Panc1 (cell line): ENCODE results near the gene SLC22A16. TPM values are rescaled to one million over a fixed set of nuclear protein-coding genes. Genes with fewer than 3 reads are reported as not detected.

Experiments used
- ATAC-seq: fragments of 200-7000 bp; cut with Tn5 transposase; 2 replicates; pipeline ENCODE4 v1.9.1; 2020; ENCODE audit warnings: mild to moderate bottlenecking, moderate library complexity
- BruUV-seq: library from RNA; stranded (reverse); fragments of 400-500 nt; replicated peaks from 2 replicates; lab custom pipeline; 2021; lab: Mats Ljungman, UMichigan
- CTCF ChIA-PET: fragments of 300-600 bp; sonication (Branson Sonifier 250); formaldehyde crosslinking; loops from one replicate; lab custom pipeline; 2022; ENCODE audit warnings: antibody characterized with exemption; lab: Charles Lee
- POLR2A ChIA-PET: fragments of 300-600 bp; sonication (Branson Sonifier 250); formaldehyde crosslinking; loops from one replicate; lab custom pipeline; 2022; ENCODE audit warnings: antibody characterized with exemption; lab: Charles Lee
- DNase-seq: peaks from one replicate; pipeline ENCODE4 v3.0.0-alpha.2; 2010; ENCODE audit warnings: low read depth, low spot score
- H3K27ac ChIP-seq: 2 replicates; pipeline ENCODE4 v1.5.1; 2011; ENCODE audit warnings: mild to moderate bottlenecking, low read length, inconsistent platforms
- H3K27me3 ChIP-seq: fragments of 200-500 bp; sonication (Bioruptor generic); 2 replicates; pipeline ENCODE4 v1.6.0; 2014; ENCODE audit warnings: low read length, inconsistent platforms; ENCODE audit not compliant: control insufficient read depth, insufficient read depth
- H3K36me3 ChIP-seq: fragments of 200-500 bp; sonication (Bioruptor generic); 2 replicates; pipeline ENCODE4 v1.5.1; 2014; ENCODE audit warnings: inconsistent platforms, mild to moderate bottlenecking, low read length, moderate library complexity; ENCODE audit not compliant: control insufficient read depth, insufficient read depth
- H3K4me1 ChIP-seq: 2 replicates; pipeline ENCODE4 v1.5.1; 2011; ENCODE audit warnings: inconsistent platforms, mild to moderate bottlenecking, low read length, moderate library complexity; ENCODE audit not compliant: control insufficient read depth, insufficient read depth
- H3K4me3 ChIP-seq, 2 experiments: 2 replicates each; pipeline ENCODE4 v1.5.1; 2011 to 2012; ENCODE audit warnings: low read depth in 2 of 2, low read length in 2 of 2, mild to moderate bottlenecking in 2 of 2, inconsistent platforms in 1 of 2, moderate library complexity in 1 of 2
- H3K9me3 ChIP-seq: fragments of 200-500 bp; sonication (Bioruptor generic); 2 replicates; pipeline ENCODE4 v1.5.1; 2014; ENCODE audit warnings: low read depth, mild to moderate bottlenecking, inconsistent platforms, low read length, moderate library complexity; ENCODE audit not compliant: control insufficient read depth, insufficient read depth
- POLR2AphosphoS5 ChIP-seq: IDR thresholded peaks from 2 replicates; pipeline ENCODE4 v1.6.1; 2012; ENCODE audit warnings: mild to moderate bottlenecking, low read depth, low read length, moderate library complexity
- SIN3A ChIP-seq: IDR thresholded peaks from 2 replicates; pipeline ENCODE4 v1.6.1; 2012; ENCODE audit warnings: low read depth, mild to moderate bottlenecking, low read length, moderate library complexity, borderline replicate concordance; ENCODE audit not compliant: insufficient read depth
- TCF7L2 ChIP-seq: IDR thresholded peaks from 2 replicates; pipeline ENCODE4 v1.6.1; 2011; ENCODE audit warnings: mild to moderate bottlenecking, low read depth, low read length, inconsistent platforms
- in situ Hi-C: cut with HindIII; loops from 2 replicates; pipeline ENCODE4 v1.10.0; 2016; ENCODE audit warnings: low sequenced_read_pairs, low pct_unique_long_range_greater_than_20kb
- intact Hi-C: fragments of 100-400 bp; cut with micrococcal nuclease; formaldehyde crosslinking; loops from one replicate; pipeline ENCODE4 v1.10.0; 2022; ENCODE audit not compliant: unreplicated experiment
- total RNA-seq: library from RNA; stranded (reverse); gene quantifications from one replicate; pipeline ENCODE4 v1.2.1, GENCODE V29; 2021; ENCODE audit not compliant: unreplicated experiment
- TF ChIP-seq, protein P1 (sequence below), 2 experiments: IDR thresholded peaks; 2 replicates each; pipeline ENCODE4 v1.6.1; 2011 to 2012; ENCODE audit warnings: low read depth in 2 of 2, control low read depth in 1 of 2, low read length in 1 of 2, mild to moderate bottlenecking in 1 of 2, moderate library complexity in 1 of 2; ENCODE audit not compliant: insufficient read depth in 1 of 2
- TF ChIP-seq, protein P2 (sequence below): fragments of 450-650 bp; IDR thresholded peaks from 2 replicates; pipeline ENCODE4 v1.5.1; 2017; ENCODE audit warnings: mild to moderate bottlenecking

SLC22A16 gene
- total RNA-seq, 1 experiment from 2014 or later = not detected

DNA sequence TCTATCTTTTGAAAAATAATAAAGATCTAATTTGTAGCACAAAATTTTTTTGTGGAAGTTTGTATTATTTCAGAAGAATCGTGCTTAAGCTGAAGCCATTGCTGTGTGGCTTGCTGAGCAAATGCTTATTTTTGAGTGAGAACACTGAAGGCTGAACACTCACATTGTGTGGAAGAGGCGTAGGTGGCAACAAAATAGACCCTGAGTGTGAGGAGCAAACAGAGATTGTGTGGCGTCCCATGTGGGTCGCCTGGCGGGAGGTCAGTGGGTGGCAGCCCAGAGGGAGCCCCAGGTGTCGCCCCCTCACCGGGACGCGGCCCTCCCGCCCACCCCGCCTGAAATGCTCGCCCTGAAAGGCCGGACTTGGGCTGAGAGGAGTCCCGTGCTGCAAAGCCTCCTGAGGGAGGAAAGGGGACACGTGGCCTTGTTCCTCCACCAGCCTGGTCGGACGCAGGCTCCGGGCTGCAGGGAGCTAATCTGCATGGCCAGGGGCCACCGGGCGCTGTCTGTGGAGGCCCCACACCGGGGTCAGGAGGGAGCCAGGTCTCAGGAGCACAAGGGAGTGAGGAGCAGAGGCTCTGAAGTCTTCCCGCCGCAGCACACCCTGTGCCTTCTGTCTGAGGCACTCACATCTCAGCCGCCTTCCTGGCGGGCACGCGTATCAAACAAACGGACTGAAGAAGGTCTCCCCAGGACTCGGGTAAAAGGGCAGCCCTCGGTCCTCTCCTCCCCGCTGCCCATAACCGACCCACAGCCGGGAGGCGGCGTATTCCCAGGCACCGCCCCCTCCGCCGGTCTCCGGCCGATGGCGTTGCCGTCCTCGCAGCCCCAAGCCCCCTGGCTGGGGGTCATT is 77.0 kb downstream of the SLC22A16 start:
- DNase-seq (no peak), ATAC-seq (peak; percentile 61)
- Histone ChIP-seq H3K36me3 (no peaks in the 10 kb centered on the region), H3K27ac (no peak overlapping the region), H3K4me3 (peak overlapping the region in 1 of 2 experiments; percentile 4; a peak in 1 of 4 replicates), H3K9me3 (no peaks in the 10 kb centered on the region), H3K4me1 (no peaks in the 10 kb centered on the region; the same call in 1 of the 2 replicates), H3K27me3 (peaks cover 6% of the 10 kb centered on the region)
- ChIA-PET POLR2A (no interaction called here), CTCF (no interaction called here)
- TF ChIP-seq POLR2AphosphoS5 = no peak
- no peak for TF ChIP-seq SIN3A
- TF ChIP-seq, protein P1, sequence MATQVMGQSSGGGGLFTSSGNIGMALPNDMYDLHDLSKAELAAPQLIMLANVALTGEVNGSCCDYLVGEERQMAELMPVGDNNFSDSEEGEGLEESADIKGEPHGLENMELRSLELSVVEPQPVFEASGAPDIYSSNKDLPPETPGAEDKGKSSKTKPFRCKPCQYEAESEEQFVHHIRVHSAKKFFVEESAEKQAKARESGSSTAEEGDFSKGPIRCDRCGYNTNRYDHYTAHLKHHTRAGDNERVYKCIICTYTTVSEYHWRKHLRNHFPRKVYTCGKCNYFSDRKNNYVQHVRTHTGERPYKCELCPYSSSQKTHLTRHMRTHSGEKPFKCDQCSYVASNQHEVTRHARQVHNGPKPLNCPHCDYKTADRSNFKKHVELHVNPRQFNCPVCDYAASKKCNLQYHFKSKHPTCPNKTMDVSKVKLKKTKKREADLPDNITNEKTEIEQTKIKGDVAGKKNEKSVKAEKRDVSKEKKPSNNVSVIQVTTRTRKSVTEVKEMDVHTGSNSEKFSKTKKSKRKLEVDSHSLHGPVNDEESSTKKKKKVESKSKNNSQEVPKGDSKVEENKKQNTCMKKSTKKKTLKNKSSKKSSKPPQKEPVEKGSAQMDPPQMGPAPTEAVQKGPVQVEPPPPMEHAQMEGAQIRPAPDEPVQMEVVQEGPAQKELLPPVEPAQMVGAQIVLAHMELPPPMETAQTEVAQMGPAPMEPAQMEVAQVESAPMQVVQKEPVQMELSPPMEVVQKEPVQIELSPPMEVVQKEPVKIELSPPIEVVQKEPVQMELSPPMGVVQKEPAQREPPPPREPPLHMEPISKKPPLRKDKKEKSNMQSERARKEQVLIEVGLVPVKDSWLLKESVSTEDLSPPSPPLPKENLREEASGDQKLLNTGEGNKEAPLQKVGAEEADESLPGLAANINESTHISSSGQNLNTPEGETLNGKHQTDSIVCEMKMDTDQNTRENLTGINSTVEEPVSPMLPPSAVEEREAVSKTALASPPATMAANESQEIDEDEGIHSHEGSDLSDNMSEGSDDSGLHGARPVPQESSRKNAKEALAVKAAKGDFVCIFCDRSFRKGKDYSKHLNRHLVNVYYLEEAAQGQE (IDR thresholded peaks at IDR 0.05; ENCODE audit: insufficient read depth in 1 of 2, low read depth in 2 of 2, low read length in 1 of 2) = no peak
- no peak for TF ChIP-seq TCF7L2
- TF ChIP-seq, protein P2, sequence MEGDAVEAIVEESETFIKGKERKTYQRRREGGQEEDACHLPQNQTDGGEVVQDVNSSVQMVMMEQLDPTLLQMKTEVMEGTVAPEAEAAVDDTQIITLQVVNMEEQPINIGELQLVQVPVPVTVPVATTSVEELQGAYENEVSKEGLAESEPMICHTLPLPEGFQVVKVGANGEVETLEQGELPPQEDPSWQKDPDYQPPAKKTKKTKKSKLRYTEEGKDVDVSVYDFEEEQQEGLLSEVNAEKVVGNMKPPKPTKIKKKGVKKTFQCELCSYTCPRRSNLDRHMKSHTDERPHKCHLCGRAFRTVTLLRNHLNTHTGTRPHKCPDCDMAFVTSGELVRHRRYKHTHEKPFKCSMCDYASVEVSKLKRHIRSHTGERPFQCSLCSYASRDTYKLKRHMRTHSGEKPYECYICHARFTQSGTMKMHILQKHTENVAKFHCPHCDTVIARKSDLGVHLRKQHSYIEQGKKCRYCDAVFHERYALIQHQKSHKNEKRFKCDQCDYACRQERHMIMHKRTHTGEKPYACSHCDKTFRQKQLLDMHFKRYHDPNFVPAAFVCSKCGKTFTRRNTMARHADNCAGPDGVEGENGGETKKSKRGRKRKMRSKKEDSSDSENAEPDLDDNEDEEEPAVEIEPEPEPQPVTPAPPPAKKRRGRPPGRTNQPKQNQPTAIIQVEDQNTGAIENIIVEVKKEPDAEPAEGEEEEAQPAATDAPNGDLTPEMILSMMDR = no peak
- BruUV-seq = no TSS peak
- in situ Hi-C loops (no loop called here), intact Hi-C loops (no loop called here)

DNA sequence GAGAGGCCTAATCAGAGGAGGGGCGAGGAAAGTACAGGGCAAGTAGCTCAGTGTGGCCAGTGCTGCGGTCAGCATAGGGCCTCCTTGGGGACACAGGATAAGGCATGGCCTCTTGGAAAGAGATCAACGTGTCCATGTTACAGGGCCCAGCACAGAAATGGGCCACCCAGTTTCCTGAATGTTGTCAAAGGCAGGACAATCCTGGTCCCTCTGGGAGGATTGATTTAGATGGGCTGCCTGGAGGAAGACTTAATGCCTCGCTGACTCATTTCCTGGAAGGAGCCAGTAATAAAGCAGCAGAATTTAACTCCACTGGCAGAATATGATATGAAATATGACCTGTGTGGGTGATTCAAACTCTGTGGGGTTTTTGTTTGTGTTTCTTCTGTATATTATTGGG is 77.6 kb downstream of the SLC22A16 start:
- Histone ChIP-seq H3K27ac (no peak overlapping the region), H3K4me3 (no peak overlapping the region), H3K27me3 (peaks cover 6% of the 10 kb centered on the region), H3K4me1 (no peaks in the 10 kb centered on the region; the same call in 1 of the 2 replicates), H3K9me3 (no peaks in the 10 kb centered on the region), H3K36me3 (no peaks in the 10 kb centered on the region)
- TF ChIP-seq TCF7L2 = no peak
- peak; percentile 29; the same call in 1 of the 2 replicates for ATAC-seq
- no peak for DNase-seq
- ChIA-PET CTCF (no interaction called here), POLR2A (no interaction called here)
- in situ Hi-C loops = no loop called here
- no TSS peak for BruUV-seq
- intact Hi-C loops = no loop called here

DNA sequence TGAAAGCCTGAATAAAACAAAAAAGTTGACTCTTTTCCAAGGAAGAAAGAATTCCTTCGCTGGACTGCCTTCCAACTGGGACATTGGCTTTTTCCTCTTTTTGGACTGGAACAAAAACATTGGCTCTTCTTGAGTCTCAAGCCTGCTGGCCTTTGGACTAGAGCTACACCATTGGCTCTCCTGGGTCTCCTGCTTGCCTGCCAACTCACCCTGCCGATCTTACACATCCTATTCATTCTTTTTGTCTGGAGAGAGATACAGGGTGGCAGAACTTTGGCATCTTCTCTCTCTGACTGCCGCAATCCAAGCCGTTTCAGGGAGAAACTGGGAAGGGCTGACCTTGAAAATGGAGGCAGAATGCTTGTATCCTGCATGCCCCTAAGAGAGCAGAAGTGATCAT is 81.2 kb downstream of the SLC22A16 start:
- Histone ChIP-seq H3K27me3 (peaks cover 2% of the 10 kb centered on the region), H3K36me3 (no peaks in the 10 kb centered on the region), H3K9me3 (no peaks in the 10 kb centered on the region), H3K4me3 (no peak overlapping the region), H3K27ac (no peak overlapping the region), H3K4me1 (no peaks in the 10 kb centered on the region)
- TF ChIP-seq, protein P2 = no peak
- TF ChIP-seq SIN3A (no peak), POLR2AphosphoS5 (no peak), TCF7L2 (no peak)
- TF ChIP-seq, protein P1 (IDR thresholded peaks at IDR 0.05; ENCODE audit: insufficient read depth in 1 of 2, low read depth in 2 of 2, low read length in 1 of 2) = no peak
- intact Hi-C loops (no loop called here), in situ Hi-C loops (no loop called here)
- POLR2A ChIA-PET = no interaction called here
- DNase-seq = no peak
- no peak for ATAC-seq
- no TSS peak for BruUV-seq
- CTCF ChIA-PET = no interaction called here
